GM19043 (cell line): ENCODE results near the gene SPOP.
"Not testable (repeated sequence)": the region's sequence is repeated elsewhere in the genome, so short reads cannot be mapped to it uniquely, and the experiment has no call there.

Source experiments
- ATAC-seq: cut with Tn5 transposase; IDR thresholded peaks from one replicate; pipeline ENCODE4 v1.9.1; 2021; ENCODE audit warnings: low read depth; ENCODE audit not compliant: unreplicated experiment

Gene SPOP

GRCh38 chr17:49696233-49696761, 18.4 kb upstream of the SPOP start:
- ATAC-seq: no peak

- ATAC-seq: no peak
These were observed 17.9 kb upstream of the SPOP start for GRCh38 chr17:49695698-49696232.

GRCh38 chr17:49694847-49695697, 17.2 kb upstream of the SPOP start:
- no peak for ATAC-seq

- no peak for ATAC-seq
These were observed 14.9 kb upstream of the SPOP start for GRCh38 chr17:49692751-49693150.

GRCh38 chr17:49691677-49692191, 13.8 kb upstream of the SPOP start:
- ATAC-seq: no peak

- no peak for ATAC-seq
These were observed 13.3 kb upstream of the SPOP start for GRCh38 chr17:49691086-49691676.

- no peak for ATAC-seq
These were observed 12.4 kb upstream of the SPOP start for GRCh38 chr17:49690256-49690655.

GRCh38 chr17:49688848-49689247, 11.0 kb upstream of the SPOP start:
- ATAC-seq: no peak

- ATAC-seq: no peak
These were observed 10.1 kb upstream of the SPOP start for GRCh38 chr17:49687878-49688491.

GRCh38 chr17:49681106-49681979, 3.4 kb upstream of the SPOP start:
- ATAC-seq: no peak

- ATAC-seq: no peak
These were observed 2.4 kb upstream of the SPOP start for GRCh38 chr17:49680314-49680713.

- ATAC-seq: no peak
These were observed 564 bp downstream of the SPOP start for GRCh38 chr17:49677134-49677932.

- ATAC-seq: peak; percentile 64
These were observed 1.5 kb downstream of the SPOP start for GRCh38 chr17:49676276-49676868.

GRCh38 chr17:49674507-49674906, 3.4 kb downstream of the SPOP start:
- ATAC-seq: no peak

- not testable (repeated sequence) for ATAC-seq
These were observed 4.2 kb downstream of the SPOP start for GRCh38 chr17:49673679-49674078.

GRCh38 chr17:49670641-49671040, 7.3 kb downstream of the SPOP start:
- ATAC-seq: no peak

GRCh38 chr17:49670002-49670401, 7.9 kb downstream of the SPOP start:
- ATAC-seq: no peak

GRCh38 chr17:49667854-49668253, 10.0 kb downstream of the SPOP start:
- ATAC-seq: no peak

- no peak for ATAC-seq
These were observed 13.1 kb downstream of the SPOP start for GRCh38 chr17:49664706-49665211.
